ENCODE measurements around the gene TOX2.

TOX2 gene

GRCh38 chr20:43916073-43916880 lies 1.6 kb downstream of the TOX2 start:
- no peak for DNase-seq

DNA sequence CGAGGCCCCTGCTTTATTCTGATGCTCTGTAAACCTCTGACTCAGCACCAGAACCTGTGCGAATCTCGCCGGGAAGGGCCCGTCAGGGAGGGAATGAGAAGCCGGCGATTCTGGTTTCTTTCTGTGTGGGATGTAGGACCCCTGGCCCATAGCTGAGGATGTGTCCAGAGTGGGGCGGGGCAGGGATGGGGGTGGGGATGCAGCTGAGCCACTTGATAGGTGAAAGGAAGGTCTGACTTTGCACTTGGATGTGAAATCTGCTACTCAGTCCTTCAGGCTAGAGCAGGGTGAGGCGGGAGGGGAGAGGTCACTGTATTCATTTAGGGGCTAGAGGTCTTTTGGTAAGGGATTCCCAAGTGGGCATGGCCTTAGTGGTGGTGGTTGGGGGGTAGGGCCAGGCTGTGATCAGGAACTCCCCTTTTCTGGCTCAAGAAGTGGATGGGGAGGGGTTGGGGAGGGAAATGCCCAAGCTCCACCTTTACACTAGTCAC lies 2.3 kb downstream of the TOX2 start:
- no peak for DNase-seq

DNA sequence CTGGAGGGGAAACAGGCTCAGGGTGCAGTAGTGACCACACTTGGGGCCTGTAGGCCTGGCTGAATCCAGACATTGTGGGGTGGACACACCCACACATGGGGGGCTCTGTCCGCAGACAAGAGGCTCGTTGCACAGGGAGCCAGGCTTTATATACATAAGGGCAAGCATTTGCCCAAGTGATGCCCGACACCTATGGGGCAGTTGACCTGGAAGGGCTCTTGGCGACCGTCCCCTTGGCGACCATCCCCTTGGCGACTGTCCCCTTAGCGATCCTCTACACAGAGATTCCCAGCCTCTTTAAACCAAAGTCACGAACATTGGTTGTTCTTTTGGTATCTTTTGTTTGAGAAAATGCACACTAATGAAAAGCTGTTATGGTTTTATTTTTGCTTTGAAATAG lies 2.7 kb downstream of the TOX2 start:
- DNase-seq = no peak

DNA sequence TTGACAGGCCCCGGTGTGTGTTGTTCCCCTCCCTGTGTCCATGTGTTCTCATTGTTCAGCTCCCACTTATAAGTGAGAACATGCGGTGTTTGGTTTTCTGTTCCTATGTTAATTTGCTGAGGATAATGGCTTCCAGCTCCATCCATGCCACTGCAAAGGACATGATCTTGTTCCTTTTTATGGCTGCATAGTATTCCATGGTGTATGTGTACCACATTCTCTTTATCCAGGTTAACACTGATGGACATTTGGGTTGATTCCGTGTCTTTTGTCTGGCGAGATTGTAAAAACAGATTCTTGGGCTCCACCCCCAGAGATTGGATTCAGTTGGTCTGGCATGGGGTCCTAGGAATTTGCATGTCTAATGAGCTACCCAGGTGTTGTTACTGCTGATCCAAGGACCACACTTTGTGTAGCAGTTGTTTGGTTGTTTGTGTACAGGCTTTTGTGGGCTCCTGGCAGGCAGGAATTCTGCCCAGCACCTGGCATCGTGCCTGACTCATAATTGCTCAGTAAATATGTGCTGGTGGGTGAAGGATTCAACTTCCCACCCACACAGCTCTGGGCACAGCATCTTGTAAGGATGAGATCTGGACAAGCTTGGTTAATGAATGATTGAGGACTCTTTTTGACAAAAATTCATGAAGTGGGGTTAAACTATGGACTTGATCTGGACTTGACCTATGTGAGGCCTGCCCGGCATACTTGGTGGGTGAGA lies 5.2 kb downstream of the TOX2 start:
- DNase-seq = no peak

DNA sequence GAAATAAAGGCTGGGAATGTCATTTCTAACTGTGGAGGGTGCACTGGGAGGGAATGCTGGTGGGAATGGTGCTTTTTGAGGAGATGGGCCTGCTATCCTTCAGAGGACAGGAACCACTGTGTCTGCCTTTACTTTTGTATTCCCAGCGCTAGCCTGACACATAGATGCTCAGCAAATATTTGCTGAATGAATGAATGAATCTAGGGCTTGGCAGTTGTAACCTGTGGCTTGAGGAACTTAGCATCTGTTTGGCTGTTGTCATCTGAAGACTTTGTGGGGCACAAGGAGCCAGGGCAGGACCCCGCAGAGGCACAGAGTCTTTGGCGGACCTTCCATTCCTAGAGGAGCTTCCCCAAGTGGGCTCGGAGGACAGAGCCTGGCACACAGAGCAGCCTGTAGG lies 6.1 kb downstream of the TOX2 start:
- DNase-seq = no peak

GRCh38 chr20:43921227-43921780 lies 6.7 kb downstream of the TOX2 start:
- no peak for DNase-seq

DNA sequence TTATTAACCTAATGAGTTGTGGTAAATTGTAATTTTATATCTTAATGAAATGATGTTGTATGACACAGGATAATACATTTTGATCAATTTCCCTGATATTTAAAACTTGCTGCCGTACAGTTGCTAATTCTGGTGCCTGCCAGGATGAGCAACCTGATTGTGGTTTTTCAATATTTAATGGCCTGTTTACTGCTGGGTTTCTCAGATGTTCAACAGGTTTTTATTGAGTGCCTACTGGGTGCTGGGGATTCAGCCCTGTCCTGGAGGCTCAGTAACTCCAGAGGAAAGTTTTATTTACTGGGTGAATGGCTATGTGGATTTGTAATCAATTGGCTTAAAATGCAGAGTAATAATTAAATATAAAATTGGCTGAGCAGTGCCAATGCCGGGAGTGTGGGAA lies 8.0 kb downstream of the TOX2 start:
- no peak for DNase-seq

DNA sequence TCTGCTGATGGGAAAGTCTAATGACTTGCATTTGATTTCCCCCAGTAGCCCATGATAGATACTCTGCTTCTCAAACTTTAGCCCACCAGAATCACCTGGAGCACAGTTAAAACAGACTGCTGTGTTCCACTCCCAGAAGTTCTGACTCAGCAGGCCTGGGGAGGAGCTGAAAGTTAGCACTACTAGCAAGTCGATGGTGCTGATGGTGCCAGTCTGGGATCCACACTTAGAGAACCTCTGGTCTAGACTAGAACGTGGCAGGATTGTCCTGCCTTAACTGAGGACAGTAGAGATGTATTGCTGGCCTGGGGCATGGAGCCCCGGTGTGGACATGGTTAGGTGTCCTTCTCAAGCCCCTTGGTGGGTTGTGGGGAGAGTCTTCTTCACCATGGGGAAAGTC lies 8.7 kb downstream of the TOX2 start:
- no peak for DNase-seq

GRCh38 chr20:43923917-43924316 lies 9.3 kb downstream of the TOX2 start:
- DNase-seq = no peak

DNA sequence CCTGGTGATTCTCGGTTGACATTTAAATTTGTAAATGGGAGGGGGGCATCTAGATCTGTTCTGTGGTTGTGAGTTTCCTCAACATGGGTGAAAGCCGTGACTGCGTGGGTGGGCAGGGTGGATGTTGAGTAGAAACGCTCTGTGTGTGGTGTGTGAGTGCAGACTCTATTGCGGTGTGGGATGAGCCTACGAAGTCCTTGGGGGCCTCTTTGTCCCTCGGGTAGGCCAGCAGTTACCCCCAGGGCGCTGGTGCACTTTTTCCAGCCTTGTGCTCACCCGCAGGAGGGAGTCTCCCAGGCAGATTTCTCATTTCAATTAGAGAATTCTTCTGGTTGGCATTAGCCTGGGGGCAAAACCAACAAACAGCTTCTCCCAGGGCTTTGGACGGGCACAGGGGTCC lies 10.6 kb downstream of the TOX2 start:
- no peak for DNase-seq

- DNase-seq = no peak
Observed at GRCh38 chr20:43925801-43926200, 11.1 kb downstream of the TOX2 start.

GRCh38 chr20:43926287-43927050 lies 11.8 kb downstream of the TOX2 start:
- DNase-seq = no peak

- DNase-seq = no peak
Observed at GRCh38 chr20:43931976-43932375, 17.3 kb downstream of the TOX2 start.

GRCh38 chr20:43934833-43935232 lies 20.2 kb downstream of the TOX2 start:
- DNase-seq = no peak

GRCh38 chr20:43936104-43936770 lies 21.6 kb downstream of the TOX2 start:
- no peak for DNase-seq

DNA sequence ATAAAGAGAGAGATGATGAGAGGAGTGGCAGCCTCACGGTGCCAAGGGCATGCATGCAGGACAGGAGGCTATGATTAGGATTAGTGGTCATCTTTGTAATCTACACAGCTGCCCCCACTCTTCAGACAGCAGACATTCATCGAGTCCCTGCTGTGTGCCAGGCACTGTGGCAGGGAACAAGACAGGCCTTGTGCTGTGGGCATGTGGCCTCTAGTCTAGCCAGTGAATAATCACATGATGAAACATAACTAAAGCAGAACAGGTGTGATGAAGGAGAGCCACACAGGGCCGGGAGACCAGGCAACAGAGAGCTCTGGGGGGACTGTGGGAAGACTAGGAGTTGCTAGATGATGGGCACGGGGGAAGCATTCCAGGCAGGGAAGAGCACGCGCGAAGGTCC lies 22.2 kb downstream of the TOX2 start:
- no peak for DNase-seq

- no peak for DNase-seq
Observed at GRCh38 chr20:43937591-43937990, 22.9 kb downstream of the TOX2 start.

DNA sequence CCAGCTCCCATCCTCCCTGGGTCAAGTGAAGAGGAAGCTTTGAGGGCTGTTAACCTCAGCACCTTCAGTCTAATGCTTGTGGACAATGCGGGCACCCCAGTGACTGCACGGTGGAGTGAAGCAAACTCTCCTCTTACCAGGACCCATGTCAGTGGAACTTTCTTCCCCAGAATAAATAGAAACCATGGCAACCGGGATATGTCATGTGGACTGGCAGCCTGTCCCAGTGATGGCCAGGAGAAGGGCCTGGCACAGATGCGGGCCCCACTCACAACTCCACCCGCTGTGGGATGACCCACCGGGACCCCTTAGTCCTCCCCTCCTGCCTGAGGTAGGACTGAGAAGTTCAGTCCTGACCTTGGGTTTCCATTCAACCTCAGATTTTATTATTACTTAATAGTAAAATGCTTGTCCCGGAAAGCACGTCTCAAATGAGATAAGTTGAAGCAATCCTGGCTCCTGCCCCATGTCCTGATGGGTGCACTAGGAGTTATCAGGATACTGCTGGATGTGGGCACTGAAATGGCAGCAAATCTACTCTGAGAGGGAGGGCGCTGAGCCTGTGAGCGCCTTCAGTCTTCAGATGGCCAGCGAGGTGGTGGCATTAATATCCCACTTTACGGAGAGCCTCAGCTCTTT lies 23.5 kb downstream of the TOX2 start:
- no peak for DNase-seq

- no peak for DNase-seq
Observed at GRCh38 chr20:43938932-43939761, 24.5 kb downstream of the TOX2 start.

GRCh38 chr20:43939762-43940121 lies 25.1 kb downstream of the TOX2 start:
- no peak for DNase-seq

DNA sequence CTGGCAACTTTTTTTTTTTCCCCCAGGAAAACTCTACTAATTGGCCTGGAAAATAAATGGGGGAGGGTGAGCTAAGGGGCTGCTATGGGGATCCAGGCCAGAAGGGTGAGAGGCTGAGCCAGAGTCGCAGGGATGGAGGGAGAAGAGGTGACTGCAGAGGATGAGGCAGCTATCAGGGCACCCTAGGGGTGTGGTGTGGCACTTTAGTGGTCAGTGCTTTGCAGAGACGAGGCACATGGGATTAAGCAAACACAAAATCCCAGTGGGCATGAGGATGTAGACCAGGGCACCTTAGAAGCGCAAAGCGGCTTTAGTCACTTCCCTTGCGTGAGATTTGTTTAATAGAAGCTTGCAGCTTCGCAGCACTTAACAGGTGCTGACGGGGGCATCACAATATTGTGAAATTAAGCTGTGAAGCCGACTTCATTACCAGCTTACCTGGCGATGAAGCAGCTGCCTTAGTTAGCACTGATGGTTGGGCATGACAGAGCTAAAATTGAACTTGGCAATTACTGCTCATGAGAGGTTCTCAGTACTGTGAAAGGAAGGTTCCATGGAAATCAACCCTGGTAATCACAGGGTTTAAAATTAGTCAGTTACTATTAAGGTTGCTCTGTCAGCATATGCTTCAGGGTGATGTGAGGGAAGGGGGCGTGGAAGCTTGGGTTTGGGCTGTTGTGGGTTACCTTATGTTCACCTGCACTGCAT lies 26.0 kb downstream of the TOX2 start:
- no peak for DNase-seq
